SK-N-SH (cell line): ENCODE measurements around the gene USP32.

Experiments
- CTCF ChIP-seq: fragments of 200-600 bp; sonication (generic); IDR thresholded peaks from 2 replicates; pipeline ENCODE4 v1.6.1; 2017; ENCODE audit warnings: antibody characterized with exemption, mild to moderate bottlenecking, moderate library complexity
- FOSL2 ChIP-seq: IDR thresholded peaks from 2 replicates; pipeline ENCODE4 v1.4.0; 2012; ENCODE audit warnings: low read depth, mild to moderate bottlenecking, moderate library complexity, borderline replicate concordance
- FOXM1 ChIP-seq: IDR thresholded peaks from 2 replicates; pipeline ENCODE4 v1.4.0; 2012; ENCODE audit warnings: low read depth, mild to moderate bottlenecking
- GATA2 ChIP-seq: sonication (generic); formaldehyde crosslinking; IDR thresholded peaks from 2 replicates; pipeline ENCODE4 v1.5.0; 2020; ENCODE audit warnings: mild to moderate bottlenecking, missing genetic modification reagents
- MEF2A ChIP-seq: IDR thresholded peaks from 2 replicates; pipeline ENCODE4 v1.4.0; 2012; ENCODE audit warnings: low read depth, borderline replicate concordance
- REST ChIP-seq: IDR thresholded peaks from 2 replicates; pipeline ENCODE4 v1.6.1; 2012; ENCODE audit warnings: mild to moderate bottlenecking, low read depth, low read length, moderate library complexity
- SMC3 ChIP-seq: IDR thresholded peaks from 2 replicates; pipeline ENCODE4 v1.6.1; 2012; ENCODE audit warnings: low read depth, low read length, improper control_type of control experiment
- USF1 ChIP-seq: IDR thresholded peaks from 2 replicates; pipeline ENCODE4 v1.4.0; 2012; ENCODE audit warnings: low read depth, borderline replicate concordance
- YY1 ChIP-seq: IDR thresholded peaks from 2 replicates; pipeline ENCODE4 v1.4.0; 2012; ENCODE audit warnings: low read depth, mild to moderate bottlenecking

GRCh38 chr17:60137731-60138130, 254.2 kb downstream of the USP32 start:
- TF ChIP-seq CTCF (no peak), YY1 (no peak), SMC3 (no peak), MEF2A (no peak), USF1 (no peak), FOSL2 (no peak), FOXM1 (no peak), REST (no peak), GATA2 (CRISPR knock-in tag) (no peak)
